ENCODE data around the gene OR5K2.

Gene OR5K2

GRCh38 chr3:98545940-98546339 is 48.5 kb downstream of the OR5K2 start:
- no peak for TF ChIP-seq CTCF (IDR thresholded peaks at IDR 0.05)
